Lung microvascular endothelial cell (primary cell): ENCODE data around the gene NEGR1. TPM values are rescaled to one million over a fixed set of nuclear protein-coding genes. Genes with fewer than 3 reads are reported as not detected.
A peak's percentile ranks its signal among the peaks of the same experiment; 100 is the strongest.

Source experiments
- DNase-seq, 2 donors: peaks; one replicate each; pipeline versions ENCODE4 v3.0.0 to v3.0.0-alpha.2; 2010; ENCODE audit warnings: low read depth in 2 of 2
- total RNA-seq: library from RNA; depleted of rRNA; stranded (reverse); fragments of >200 nt; gene quantifications from 2 replicates; pipeline ENCODE4 v1.2.1, GENCODE V29; 2014

NEGR1 gene
- total RNA-seq, 1 donor from 2014 or later = under 0.01 TPM

DNA sequence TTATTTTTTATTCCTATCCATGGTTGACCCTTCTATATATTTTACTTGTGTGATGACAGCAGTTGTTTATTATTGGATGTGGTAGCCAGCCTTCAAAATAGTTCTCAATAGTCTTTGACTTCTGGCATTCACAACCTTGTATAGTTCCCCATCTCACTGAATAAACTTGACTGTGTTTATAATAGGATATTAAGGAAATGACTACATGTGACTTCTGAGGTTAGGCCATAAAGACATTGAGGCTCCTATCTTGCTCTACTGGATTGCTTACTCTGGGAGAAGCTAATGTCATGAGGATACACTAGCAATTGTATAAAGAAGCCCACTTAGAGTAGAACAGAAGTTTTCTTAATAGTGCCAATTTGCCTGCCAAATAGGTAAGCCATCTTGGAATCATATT, 231.8 kb downstream of the NEGR1 start:
- peak in 1 of 2 donors; percentile 6 for DNase-seq

DNA sequence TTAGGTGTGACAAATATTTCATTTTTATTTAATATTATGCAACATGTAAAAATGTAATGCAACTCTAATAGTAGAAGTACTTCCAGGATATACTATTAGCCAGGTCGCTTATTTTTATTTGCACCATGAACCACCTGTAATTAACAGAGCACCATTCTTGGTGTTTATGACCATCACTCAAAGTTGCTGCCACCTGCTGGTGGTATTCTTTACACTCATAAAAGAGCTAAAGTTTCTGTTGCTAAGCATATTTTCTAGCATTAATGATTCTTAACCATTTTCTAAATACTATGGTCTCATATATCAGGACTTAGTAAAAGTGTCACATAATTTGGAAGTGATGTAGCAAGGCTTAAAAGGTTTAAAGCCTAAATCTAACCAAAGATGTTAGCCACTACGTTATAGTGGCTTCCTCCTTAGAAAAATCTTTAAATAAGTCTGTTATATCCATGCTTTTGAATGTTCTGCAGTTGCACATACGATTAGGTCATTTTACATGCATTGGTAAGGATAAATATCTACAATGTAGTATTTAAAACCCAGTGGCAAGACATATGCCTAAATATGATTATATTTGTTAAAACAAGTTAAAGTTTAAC, 244.5 kb downstream of the NEGR1 start:
- DNase-seq = peak; percentile 47 to 65

DNA sequence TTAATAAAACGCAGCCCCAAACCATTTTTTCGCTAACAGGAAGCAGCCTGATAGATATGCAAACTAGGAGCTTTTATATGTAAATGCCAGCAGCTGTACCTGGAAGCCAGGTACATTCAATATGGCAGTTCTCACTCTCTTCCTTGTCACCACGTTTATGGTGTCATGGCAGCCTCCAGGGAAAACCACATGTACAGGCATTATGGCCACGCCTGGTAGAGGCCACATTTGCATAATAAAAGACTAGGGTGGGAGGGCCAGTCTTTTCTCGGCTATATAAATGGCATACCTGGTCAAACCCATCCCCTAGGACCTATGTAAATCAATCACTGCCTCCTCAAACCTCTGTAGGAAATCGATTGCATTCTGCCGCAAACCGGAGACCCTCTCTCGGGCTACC, 247.5 kb downstream of the NEGR1 start:
- no peak for DNase-seq

DNA sequence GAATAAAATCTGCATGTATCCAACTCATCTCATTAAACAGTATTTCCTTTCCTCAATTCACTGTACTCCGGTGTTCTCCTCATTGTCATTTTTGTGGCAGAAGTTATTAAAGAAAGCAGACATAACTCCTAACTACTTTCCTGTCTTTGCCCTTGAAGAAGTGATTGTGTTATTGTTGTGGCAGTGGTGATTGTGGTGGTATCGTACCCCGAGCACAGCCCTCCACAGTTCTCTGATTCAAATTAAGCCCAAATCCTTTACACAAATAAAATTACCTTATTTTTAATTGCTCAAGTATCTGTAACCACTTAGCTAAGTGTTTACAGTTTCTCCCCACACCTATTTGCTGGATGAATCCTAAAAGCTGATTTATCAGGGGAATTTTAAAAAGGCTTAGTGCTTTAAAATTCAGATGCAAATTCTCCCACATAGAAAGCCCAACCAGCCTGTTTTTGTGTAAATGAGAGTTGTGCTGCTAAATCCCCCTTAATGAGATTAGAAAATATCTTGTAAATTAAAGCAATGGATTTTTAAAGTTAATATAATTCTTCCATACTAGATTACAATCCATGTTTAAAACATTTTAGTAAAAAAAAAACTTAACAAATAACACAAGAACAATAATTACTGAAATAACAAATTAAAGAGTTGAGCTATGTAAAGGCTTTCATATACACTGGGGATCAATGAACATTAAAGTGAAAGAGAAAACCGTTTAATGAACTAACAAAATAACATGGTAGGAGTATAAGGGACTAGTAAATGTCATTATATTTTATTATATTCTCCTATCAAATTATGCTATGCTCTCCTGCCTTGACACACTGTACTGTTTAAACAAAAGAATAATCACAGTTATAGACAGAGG, 259.0 kb downstream of the NEGR1 start:
- DNase-seq = no peak

DNA sequence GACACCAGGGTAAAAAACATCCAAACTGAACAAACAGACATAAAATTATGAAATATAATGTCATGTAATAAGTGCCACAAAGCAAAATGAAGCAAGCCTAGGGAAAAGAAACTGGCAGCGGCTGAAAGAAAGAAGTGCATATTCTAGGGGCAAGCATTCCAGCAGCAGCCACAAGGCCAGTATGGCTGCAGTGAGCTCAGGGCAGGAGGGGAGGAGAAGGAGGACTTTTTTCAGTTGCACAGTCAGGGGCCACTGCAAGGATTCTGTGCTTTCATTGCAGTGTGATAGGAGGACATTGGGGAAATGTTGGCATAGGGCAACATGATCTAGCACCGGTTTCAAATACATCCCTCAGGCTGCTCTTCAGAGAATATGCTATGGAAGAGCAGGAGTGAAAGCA, 263.8 kb downstream of the NEGR1 start:
- DNase-seq = no peak

DNA sequence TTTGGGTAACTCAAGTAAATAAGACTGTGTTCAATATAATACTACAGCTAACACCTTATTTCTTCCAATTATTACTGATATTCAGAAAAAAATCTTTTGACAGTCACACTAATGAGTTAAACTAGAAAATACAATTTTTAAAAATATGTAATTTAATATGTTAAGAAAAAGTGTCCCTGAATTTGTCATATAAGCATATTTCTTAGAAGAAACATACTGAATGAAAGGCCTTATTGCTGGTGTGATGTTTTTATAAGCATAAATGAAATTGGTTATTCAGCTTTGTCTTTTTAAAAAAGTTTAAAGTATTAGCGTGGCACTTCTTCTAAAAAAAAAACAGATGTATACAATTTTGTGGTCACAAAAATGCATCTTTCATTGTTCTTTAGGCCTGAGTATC, 267.3 kb downstream of the NEGR1 start:
- no peak for DNase-seq

DNA sequence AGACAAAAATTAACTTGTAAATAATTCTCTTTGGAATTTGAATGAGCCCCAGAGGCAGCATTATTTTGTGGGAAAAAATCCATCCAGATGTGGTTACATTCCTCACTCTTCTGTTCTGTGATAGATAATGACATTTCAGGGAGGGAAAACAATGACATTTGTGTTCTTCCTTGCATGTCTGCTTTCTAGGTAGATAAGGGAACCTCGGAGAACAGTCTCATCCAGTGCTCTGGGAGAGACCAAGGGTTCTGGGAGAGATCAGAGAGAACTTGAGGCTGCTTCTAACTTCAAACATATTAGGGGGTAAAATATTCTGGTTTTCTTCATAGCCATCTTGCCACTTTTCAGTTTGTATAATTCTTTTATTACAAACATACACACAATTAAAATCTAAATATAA, 269.2 kb downstream of the NEGR1 start:
- DNase-seq = no peak

DNA sequence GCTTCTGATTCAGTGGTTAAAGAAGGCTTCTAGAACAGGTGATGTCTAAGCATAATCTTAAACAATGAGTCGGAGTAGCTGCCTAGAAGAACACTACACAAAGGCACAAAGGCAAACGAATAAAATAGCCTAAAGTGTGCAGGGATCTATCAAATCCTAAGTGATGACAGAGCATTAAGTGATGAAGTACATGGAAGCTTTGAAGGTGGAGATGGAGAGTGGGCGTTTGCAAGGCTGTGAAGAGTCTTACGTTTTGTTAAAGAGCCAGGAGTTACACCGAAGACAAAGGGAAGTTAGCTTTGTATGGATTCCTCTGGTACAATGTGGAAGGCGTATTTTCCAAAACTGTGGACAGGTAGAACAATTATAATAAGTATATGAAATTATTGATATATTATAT, 270.6 kb downstream of the NEGR1 start:
- no peak for DNase-seq

DNA sequence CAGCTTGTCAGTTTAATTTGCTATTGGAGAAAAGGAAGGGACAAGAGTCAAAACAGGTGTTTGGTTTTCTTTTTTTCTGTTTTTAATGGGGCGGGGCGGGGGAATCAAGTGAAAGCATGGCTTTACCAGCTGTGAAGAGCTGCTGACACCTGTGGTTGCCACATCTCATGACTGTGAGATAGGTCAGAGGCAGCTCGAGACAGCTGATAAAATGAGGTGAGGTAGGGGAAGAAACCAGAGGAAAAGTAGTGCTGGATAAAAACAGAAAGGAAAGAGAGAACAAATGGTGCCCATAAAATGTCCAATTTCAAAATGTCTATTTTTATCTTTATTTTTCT, 272.3 kb downstream of the NEGR1 start:
- DNase-seq = no peak

DNA sequence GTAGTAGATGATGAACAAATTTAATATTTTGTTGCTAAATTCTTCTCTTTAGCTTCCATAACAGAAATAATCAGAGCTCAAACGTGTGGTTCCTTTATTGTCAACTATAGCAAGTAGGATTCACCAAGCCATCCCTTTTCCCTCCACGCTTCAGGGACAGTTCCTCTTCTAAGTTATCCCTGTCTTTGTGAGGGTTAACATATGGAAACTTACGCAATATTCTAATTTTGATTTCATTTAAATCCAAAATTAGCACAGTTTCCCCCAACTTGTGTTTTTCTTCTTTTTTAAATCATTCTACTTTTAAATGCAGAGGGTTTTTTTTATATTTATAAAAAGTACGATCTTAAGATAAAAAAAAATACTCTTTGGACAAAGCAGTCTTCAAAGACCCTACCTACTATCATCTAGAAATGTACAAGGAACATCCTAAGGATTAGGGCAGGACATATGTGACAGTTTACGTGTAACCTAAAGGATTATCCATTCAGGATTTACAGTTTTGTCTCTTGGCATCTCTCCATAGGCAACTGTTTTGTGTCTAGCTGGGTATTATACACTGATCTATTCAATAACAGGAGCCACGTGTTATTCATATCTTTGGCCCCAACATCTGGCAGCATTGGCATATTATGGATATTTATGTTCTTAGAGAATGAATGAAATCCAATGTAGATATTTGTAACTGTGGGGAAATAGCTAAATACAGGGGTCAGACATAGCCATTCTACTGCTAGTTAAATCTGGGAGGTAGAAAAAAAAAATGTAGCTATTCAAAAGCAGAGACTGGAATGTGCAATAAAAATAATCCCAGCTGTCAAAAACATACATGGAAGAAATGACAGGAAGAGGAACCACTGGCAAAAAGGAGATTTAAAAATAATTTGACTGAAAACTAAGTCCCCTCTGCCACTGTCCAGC, 272.9 kb downstream of the NEGR1 start:
- DNase-seq = peak in 1 of 2 donors; percentile 0

DNA sequence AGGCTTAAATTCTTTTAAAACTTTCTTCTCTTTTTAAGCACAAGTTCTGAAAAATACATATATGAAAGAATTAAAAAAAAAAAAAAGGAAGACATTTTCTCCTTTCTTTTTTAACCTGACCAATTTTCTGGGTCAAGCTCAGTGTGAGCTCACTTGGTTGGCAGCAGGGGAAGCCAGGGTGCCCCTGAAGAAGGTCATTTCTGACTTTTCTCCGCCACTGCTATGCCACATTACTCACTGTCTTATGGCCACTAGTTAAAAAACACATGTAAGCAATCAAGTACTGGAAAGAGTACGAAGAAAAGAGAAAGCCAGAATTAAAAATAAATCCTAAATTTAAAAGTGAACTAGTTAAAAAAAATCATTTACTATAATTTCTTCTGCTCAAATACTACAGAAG, 275.0 kb downstream of the NEGR1 start:
- no peak for DNase-seq

DNA sequence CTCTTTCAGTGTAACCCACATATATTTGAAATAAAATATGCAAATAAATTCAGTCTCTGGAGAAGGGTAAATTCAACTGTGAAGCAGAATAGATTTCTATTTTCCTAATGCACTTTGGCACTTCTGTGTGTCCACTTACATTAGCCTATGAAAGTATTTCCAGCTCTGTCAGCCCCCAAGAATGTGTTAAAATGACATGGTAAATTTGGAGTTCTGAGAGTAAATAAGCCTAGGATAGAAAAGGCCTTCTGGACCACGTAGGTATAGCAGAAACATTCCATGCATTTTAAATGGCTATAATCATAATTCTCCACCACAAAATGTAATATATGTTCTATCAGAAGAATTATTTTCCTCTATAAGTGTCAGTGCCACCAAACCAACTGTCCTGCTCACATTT, 276.2 kb downstream of the NEGR1 start:
- DNase-seq = no peak

DNA sequence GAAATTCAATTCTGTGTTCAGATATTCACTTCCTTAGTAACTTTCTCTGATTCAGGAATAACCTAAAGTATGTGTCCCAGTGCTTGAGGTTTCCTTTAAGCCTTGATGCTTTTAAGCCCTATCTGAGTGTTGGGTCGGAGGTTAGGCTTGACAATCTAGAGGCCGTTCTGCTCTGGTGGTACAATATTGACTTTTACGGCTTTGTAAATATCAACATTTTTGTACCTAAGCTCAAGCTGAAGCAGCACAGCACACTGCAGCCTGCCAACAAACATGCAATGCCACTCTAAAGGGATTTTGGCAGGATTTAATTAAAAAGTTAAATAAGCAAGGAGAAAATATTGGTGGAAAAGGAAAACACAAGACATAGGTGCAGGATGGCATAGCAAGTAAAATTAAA, 279.2 kb downstream of the NEGR1 start:
- no peak for DNase-seq

DNA sequence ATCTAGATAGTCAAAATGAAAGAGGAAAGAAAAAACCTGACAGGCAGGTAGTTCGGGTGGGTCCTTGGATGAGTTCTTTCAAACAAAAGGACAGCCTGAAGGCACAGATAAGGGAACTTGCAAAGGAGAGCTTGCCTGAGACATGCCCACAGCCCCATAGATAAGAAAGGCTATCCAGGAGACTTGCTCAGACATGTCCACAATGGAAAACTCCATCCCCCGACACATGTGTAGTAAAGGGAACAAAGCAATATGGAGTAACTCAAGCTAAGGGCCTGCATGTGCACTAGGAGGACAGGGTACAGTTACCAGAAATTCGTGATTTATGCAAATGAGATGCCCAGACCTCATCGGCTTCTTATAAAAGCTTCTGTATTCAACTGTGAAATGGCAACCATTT, 281.5 kb downstream of the NEGR1 start:
- DNase-seq = peak in 1 of 2 donors; percentile 18

DNA sequence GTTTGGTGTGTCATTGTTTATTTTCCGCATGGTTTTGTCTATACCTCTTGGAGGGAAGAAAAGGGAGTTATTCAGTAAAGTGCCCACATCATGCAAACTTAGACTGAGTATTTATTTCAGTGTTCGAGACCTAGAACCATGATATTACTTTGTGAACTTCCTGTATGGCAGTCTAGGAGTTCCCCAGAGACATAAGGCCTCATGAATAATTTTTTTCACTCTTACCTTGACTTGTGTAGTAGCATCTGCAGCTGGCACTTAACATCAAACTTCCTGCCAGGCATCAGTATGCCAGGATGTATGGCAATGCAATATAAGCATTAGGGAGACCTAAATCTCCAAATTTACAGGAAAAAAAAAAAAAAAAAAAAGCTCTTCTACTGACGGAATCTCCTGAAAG, 287.7 kb downstream of the NEGR1 start:
- no peak for DNase-seq

DNA sequence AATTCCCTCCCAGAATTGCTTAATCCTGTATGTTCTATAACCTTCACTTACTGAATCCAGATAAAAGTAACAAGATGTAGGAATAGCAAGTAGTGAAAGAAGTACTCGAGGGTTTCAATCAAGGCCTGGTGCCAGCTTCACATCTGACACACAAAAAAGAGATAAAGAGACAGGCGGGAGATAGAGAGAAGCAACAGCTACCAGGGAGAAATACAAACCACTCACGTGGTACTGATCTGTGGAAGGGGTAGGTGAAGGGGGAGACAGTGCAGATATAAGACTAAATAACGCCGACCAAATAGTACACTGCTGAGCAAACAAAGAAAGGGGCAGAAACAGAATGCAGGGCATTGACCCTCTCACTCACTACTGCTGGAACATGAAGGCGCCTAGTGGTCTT, 295.2 kb downstream of the NEGR1 start:
- no peak for DNase-seq

DNA sequence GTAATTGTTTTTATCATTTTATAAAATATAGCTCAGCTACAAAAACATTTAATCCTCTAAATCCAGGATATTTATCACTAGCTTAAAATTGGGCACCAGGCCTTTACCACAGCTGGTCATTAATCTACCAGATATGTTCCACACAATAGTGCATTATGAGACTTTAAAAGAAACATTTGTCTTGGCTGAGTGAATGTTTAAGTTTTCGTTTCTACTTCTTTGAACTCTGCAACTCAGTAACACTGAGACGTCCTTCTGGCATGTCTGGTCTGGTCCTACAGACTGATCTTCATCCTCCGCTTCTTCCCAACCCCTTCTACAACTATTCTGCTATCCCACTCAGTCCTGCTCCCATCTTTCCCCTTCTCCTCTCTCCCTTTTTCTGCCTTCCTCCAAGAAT, 296.2 kb downstream of the NEGR1 start:
- DNase-seq = no peak

DNA sequence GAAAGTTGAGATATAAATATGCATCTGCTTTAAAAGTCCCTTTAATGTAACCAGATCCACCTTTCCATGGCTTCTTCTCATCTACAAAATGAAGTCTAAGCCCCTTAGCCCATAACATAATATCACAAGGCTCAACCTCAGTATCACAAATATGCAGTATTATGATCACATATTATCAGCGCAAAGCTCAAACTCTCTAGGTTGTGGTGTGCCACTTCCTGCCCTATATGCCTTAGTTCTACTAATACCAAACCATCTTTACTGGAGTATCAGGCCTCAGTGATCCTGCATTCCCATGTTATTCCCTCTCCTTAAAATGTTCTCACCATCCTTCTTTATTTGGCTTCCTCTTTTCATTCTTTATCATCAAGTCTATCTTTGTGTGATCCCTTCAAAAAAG, 301.8 kb downstream of the NEGR1 start:
- no peak for DNase-seq

DNA sequence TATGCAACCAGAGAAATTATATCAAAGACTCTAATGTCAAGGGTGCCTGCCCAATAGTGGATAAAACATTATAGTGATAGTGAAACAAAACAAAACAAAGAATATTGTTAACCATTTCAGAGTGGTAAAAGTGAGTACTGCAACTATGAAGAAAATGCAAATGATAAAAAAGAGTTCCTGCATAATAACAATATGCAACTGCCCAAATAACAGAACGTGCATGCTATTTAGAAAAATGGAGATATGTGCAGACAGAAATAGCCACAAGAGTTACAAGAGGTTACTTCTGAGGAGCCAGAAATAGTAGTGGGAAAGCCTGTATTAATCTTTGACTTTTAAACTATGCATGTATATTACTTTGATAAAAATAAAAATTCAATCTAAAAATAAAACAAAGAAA, 302.5 kb downstream of the NEGR1 start:
- DNase-seq = no peak

DNA sequence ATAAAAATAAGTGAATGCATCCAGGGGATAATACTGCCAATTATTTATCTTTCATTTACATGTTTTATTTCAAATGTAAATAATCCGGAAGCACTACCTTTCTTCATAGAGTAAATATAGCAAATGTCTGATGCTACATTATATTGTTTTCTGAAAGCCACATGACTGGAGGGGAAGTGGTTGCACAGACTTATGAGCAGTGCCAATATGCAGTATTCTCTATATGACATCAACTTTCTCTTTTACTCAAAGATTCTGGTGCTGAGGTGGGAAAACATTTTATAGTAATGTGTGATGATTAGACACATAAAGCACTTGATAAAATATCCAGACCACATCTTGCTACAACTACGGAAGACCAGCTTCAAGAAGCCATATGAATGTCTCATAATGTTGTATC, 314.7 kb downstream of the NEGR1 start:
- no peak for DNase-seq

DNA sequence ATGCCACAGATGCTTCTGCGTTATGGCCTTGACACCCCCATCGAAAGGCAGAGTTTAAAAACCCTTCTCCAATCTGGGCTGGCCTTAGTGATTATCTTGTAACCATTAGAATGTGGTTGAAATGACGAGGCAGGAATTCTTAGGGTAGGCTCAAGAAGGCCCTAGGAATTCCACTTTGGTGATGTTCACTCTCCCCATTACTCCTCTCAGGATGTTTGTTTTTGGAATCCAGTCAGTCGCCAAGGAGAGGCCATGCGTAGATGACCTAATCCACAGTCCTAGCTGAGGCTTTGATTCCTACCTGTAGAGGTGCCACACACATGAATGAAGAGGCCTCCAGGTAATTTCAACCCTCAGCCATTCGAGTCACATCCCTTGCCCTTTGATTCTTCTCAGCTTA, 318.2 kb downstream of the NEGR1 start:
- DNase-seq = no peak

DNA sequence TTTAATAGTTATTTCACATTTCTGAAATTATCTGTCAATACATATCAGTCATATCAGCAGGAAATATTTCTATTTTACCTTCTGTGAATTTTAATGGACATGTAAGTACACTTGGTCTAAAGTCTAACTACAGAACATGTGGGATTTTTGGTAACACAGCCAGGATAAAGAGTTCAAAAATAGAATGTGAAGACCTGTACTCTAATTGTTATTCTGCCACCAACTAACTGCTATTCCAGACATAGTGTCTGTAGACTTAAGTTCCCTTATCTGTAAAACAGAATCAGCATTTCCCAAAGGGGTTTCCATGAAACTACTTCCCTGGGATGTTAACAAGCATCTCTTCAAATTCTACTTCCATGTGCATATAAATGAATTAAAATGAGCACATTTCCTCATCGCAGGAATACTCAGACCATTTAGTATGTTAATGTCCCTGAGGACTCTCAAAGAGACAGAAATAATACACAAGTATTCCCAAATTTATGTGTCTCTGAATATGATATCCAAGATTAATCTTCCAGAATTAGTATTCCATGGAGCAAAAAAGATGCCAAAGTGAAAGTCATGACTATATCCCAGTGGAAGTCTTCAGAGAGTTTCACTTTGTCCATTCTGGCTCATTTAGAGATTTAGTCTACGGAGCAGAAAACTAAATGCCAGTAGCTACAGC, 325.6 kb downstream of the NEGR1 start:
- DNase-seq = no peak
